ENCODE data around the gene DELE1.
A peak's percentile ranks its signal among the peaks of the same experiment; 100 is the strongest.

Gene DELE1

GRCh38 chr5:141904551-141904950 lies 19.1 kb upstream of the DELE1 start:
- no peak for TF ChIP-seq POLR2A (IDR thresholded peaks at IDR 0.05; ENCODE audit: low read length)
- TF ChIP-seq GATA1 (IDR thresholded peaks at IDR 0.05; ENCODE audit: low read depth, low read length), result no peak
- DNase-seq, result no peak

GRCh38 chr5:141906517-141906916 lies 17.2 kb upstream of the DELE1 start:
- DNase-seq, result no peak
- no peak for TF ChIP-seq GATA1 (IDR thresholded peaks at IDR 0.05; ENCODE audit: low read depth, low read length)
- no peak for TF ChIP-seq POLR2A (IDR thresholded peaks at IDR 0.05; ENCODE audit: low read length)

GRCh38 chr5:141906972-141907371 lies 16.7 kb upstream of the DELE1 start:
- TF ChIP-seq GATA1 (IDR thresholded peaks at IDR 0.05; ENCODE audit: low read depth, low read length) (no peak), POLR2A (IDR thresholded peaks at IDR 0.05; ENCODE audit: low read length) (no peak)
- DNase-seq, result no peak

DNA sequence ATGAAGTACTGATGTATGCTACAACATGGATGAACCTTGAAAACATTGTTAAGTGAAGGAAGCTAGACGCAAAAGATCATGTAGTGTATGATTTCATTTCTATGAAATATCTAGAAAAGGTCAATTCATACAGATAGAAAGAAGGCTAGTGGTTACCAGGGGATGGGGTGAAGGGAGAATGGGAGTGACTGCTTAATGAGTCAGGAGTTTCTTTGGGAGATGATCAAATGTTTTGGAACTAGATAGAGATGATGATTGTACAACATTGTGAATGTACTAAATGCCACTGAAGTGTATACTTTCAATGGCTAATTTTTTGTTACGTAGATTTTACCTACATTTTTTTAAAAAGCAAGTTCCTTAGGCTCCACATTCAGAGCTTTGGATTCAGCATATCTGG lies 14.9 kb upstream of the DELE1 start:
- no peak for TF ChIP-seq GATA1 (IDR thresholded peaks at IDR 0.05; ENCODE audit: low read depth, low read length)
- no peak for TF ChIP-seq POLR2A (IDR thresholded peaks at IDR 0.05; ENCODE audit: low read length)
- DNase-seq, result no peak

DNA sequence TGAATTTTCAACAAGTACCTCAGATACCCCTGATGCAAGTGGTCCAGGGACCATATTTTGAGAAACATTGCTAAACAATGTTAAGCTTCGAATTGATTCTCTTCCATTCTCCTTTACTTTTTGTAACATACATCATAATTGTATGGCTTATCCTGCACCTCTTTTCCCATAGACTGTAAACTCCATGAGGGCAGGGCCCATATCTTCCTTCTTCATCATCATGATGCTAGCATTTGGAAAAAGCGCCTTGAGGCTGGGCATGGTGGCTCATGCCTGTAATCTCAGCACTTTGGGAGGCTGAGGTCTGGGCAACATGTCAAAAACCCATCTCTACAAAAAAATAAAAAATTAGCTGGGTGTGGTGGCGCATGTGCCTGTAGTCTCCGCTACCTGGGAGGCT lies 14.5 kb upstream of the DELE1 start:
- no peak for DNase-seq
- no peak for TF ChIP-seq POLR2A (IDR thresholded peaks at IDR 0.05; ENCODE audit: low read length)
- TF ChIP-seq GATA1 (IDR thresholded peaks at IDR 0.05; ENCODE audit: low read depth, low read length), result no peak

DNA sequence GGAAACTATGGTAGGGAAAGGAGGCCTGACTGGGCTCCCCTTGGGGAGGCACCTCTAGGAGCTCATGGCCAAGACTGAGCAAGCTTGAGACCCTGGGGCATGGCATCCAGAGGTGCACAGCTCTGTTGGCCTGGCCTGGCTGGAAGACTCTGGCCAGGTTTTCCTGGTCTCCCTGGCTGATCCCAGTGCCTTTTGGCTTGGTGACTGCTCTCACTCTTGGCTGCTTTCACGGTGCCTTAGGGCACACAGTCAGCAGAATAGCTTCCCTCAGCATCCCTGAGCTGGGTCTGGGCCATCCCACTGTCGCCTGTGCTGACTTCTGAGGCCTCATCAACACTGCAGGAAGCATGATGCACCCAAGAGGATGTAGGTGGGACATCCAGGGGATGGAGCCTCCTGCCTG lies 13.4 kb upstream of the DELE1 start:
- TF ChIP-seq GATA1 (IDR thresholded peaks at IDR 0.05; ENCODE audit: low read depth, low read length) (no peak), POLR2A (IDR thresholded peaks at IDR 0.05; ENCODE audit: low read length) (no peak)
- DNase-seq, result no peak

GRCh38 chr5:141913560-141914198 lies 10.0 kb upstream of the DELE1 start:
- DNase-seq, result no peak
- TF ChIP-seq POLR2A (IDR thresholded peaks at IDR 0.05; ENCODE audit: low read length) (no peak), GATA1 (IDR thresholded peaks at IDR 0.05; ENCODE audit: low read depth, low read length) (no peak)

- TF ChIP-seq POLR2A (IDR thresholded peaks at IDR 0.05; ENCODE audit: low read length) (no peak), GATA1 (IDR thresholded peaks at IDR 0.05; ENCODE audit: low read depth, low read length) (no peak)
- DNase-seq, result peak; percentile 47 to 49
Measured at GRCh38 chr5:141914199-141914743, 9.4 kb upstream of the DELE1 start.

DNA sequence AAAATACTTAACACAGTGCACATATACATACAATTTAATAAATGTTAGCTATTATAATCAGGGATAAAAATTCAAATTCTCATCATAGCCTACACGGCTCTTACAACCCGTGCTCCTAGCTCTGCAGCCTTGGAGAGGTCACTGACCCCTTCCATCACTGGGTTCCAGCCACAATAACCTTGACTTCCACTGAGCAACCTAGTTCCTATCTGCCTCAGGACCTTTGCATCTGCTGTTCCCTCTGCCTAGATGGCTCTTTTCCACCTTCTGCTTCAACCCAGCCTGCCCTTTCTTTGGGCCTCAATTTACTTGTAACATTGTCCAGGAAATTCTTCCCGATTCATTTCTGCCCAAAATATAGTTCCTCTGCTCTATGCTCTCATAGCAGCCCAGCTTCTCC lies 8.9 kb upstream of the DELE1 start:
- TF ChIP-seq POLR2A (IDR thresholded peaks at IDR 0.05; ENCODE audit: low read length), result no peak
- TF ChIP-seq GATA1 (IDR thresholded peaks at IDR 0.05; ENCODE audit: low read depth, low read length), result no peak
- no peak for DNase-seq

GRCh38 chr5:141915881-141916336 lies 7.8 kb upstream of the DELE1 start:
- TF ChIP-seq POLR2A (IDR thresholded peaks at IDR 0.05; ENCODE audit: low read length) (no peak), GATA1 (IDR thresholded peaks at IDR 0.05; ENCODE audit: low read depth, low read length) (no peak)
- DNase-seq, result no peak

DNA sequence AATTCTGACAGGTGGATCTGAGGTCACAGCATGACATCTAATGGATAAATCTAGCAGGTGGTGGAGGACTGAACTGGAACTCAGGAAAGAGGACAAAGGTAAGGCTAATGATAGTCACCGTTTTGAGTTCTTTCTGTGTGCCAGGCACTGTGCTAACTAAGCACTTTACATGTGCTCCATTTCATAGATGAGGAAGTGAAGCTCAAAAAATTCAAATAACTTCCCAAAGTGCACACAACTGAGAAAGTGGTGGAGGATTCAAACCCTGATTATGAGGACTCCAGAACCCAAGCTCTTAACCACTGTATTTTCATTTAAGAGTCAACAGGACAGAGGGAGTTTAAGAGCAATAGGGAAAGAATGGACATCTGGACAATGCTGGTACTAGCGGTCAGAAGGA lies 7.1 kb upstream of the DELE1 start:
- TF ChIP-seq GATA1 (IDR thresholded peaks at IDR 0.05; ENCODE audit: low read depth, low read length) (no peak), POLR2A (IDR thresholded peaks at IDR 0.05; ENCODE audit: low read length) (no peak)
- DNase-seq, result no peak

- DNase-seq, result no peak
- no peak for TF ChIP-seq GATA1 (IDR thresholded peaks at IDR 0.05; ENCODE audit: low read depth, low read length)
- TF ChIP-seq POLR2A (IDR thresholded peaks at IDR 0.05; ENCODE audit: low read length), result no peak
Measured at GRCh38 chr5:141917760-141918159, 5.9 kb upstream of the DELE1 start.

GRCh38 chr5:141919218-141920119 lies 4.2 kb upstream of the DELE1 start:
- peak; percentile 19 to 58 for DNase-seq
- TF ChIP-seq POLR2A (IDR thresholded peaks at IDR 0.05; ENCODE audit: low read length) (no peak), GATA1 (IDR thresholded peaks at IDR 0.05; ENCODE audit: low read depth, low read length) (no peak)

- TF ChIP-seq POLR2A (IDR thresholded peaks at IDR 0.05; ENCODE audit: low read length) (no peak), GATA1 (IDR thresholded peaks at IDR 0.05; ENCODE audit: low read depth, low read length) (no peak)
- no peak for DNase-seq
Measured at GRCh38 chr5:141920771-141921170, 2.9 kb upstream of the DELE1 start.

DNA sequence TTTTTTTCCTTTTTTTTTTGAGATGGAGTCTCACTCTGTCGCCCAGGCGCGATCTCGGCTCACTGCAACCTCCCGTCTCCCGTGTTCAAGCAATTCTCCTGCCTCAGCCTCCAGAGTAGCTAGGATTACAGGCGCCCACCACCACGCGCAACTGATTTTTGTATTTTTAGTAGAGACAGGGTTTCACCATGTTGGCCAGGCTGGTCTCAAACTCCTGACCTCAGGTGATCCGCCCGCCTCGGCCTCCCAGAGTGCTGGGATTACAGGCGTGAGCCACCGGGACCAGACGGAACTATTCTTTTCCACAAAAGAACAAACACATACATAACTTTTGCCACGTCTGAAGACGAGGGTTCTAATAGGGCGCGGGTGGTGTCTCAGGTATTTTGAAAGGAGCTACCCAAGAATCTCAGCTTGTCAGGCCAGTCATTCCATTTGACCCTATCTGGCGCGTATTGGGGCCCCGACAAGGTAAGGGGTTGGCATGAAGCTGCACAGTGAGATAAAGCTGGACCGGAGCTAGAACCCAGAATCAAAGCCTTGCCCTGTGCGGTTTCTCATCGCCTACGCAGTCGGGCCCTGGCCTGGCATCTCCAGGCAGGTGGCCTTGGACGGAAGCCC lies 734 bp upstream of the DELE1 start:
- DNase-seq, result peak; percentile 64 to 70

All from erythroblast (primary cell).